Measurements from ENCODE around the gene BCL11A.

DNA sequence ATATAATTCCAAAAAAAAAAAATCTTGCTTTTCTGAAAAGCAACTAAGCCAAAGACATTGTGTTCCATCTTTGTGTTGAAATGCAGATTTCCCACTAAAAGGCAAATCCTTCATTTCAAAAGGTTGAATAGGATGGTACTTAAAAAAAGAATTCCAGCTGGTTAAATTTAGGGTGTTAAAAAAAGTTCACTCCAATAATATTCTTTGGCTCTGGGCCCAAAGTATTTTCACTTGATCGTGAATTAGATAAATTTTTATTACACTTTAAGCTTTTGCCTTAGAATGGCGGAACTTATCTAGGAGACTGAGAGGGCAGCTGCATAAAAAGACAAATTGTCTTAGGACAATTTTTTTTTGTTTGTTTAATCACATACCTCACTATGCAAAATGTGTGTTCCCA, 79.2 kb downstream of the BCL11A start:
- TF ChIP-seq, protein P1, sequence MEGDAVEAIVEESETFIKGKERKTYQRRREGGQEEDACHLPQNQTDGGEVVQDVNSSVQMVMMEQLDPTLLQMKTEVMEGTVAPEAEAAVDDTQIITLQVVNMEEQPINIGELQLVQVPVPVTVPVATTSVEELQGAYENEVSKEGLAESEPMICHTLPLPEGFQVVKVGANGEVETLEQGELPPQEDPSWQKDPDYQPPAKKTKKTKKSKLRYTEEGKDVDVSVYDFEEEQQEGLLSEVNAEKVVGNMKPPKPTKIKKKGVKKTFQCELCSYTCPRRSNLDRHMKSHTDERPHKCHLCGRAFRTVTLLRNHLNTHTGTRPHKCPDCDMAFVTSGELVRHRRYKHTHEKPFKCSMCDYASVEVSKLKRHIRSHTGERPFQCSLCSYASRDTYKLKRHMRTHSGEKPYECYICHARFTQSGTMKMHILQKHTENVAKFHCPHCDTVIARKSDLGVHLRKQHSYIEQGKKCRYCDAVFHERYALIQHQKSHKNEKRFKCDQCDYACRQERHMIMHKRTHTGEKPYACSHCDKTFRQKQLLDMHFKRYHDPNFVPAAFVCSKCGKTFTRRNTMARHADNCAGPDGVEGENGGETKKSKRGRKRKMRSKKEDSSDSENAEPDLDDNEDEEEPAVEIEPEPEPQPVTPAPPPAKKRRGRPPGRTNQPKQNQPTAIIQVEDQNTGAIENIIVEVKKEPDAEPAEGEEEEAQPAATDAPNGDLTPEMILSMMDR (IDR thresholded peaks at IDR 0.05): no peak
- TF ChIP-seq REST (IDR thresholded peaks at IDR 0.05): no peak
- TF ChIP-seq SREBF2 (IDR thresholded peaks at IDR 0.05): no peak
- TF ChIP-seq POLR2A (IDR thresholded peaks at IDR 0.05; ENCODE audit: low read length): no peak
- no peak for TF ChIP-seq CBX2 (IDR thresholded peaks at IDR 0.05; ENCODE audit: borderline replicate concordance, low read depth)
- TF ChIP-seq MAFK (IDR thresholded peaks at IDR 0.05; ENCODE audit: partially characterized antibody): no peak
- no peak for TF ChIP-seq FOXS1 (CRISPR knock-in tag; IDR thresholded peaks at IDR 0.05)
- no peak for TF ChIP-seq RAD21 (conservative IDR thresholded peaks at IDR 0.05 in 1 of 2, IDR thresholded peaks at IDR 0.05 in 1 of 2)
- no peak for TF ChIP-seq E2F6 (IDR thresholded peaks at IDR 0.05; ENCODE audit: borderline replicate concordance, low read depth)
- TF ChIP-seq, protein P2, sequence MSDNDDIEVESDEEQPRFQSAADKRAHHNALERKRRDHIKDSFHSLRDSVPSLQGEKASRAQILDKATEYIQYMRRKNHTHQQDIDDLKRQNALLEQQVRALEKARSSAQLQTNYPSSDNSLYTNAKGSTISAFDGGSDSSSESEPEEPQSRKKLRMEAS (IDR thresholded peaks at IDR 0.05): no peak
- no peak for TF ChIP-seq ZSCAN20 (CRISPR knock-in tag; IDR thresholded peaks at IDR 0.05)
- no peak for TF ChIP-seq RCOR1 (IDR thresholded peaks at IDR 0.05; ENCODE audit: low read depth, low read length)
